Measurements from ENCODE around the gene KANSL3. TPM values are rescaled to one million over a fixed set of nuclear protein-coding genes. Genes with fewer than 3 reads are reported as not detected.
"Not testable (repeated sequence)": the region's sequence is repeated elsewhere in the genome, so short reads cannot be mapped to it uniquely, and the experiment has no call there.

KANSL3 gene
- total RNA-seq (2014; rRNA removed; shearing (Covaris generic); ENCODE audit: low replicate concordance) = 23.9 and 34.5 TPM in 2 replicates

- DNase-seq = peak; percentile 81
Measured at GRCh38 chr2:96638144-96639121, at the start of gene KANSL3. TSS of gene KANSL3 (minus strand) at chr2:96638312. CDS start at chr2:96637135, 1,177 bp downstream.

GRCh38 chr2:96687266-96687665, 49.2 kb upstream of the KANSL3 start:
- DNase-seq = no peak
- H3K4me3 ChIP-seq = no peak overlapping the region
- no peaks in the 10 kb centered on the region for H3K9me3 ChIP-seq
- H3K27me3 ChIP-seq = no peaks in the 10 kb centered on the region
- no peaks in the 10 kb centered on the region for H3K36me3 ChIP-seq

More at GRCh38 chr2:96638144-96639121, at the start of gene KANSL3:
- no peaks in the 10 kb centered on the region for H3K9me3 ChIP-seq
- peak within 1 kb of the TSS; percentile 95 for H3K4me3 ChIP-seq
- peaks cover 32% of the 10 kb centered on the region for H3K36me3 ChIP-seq
- no peaks in the 10 kb centered on the region for H3K27me3 ChIP-seq

- Histone ChIP-seq H3K9me3 (no peaks in the 10 kb centered on the region), H3K27me3 (no peaks in the 10 kb centered on the region), H3K36me3 (no peaks in the 10 kb centered on the region), H3K4me3 (no peak overlapping the region)
- no peak for DNase-seq
Measured at GRCh38 chr2:96685577-96686459, 47.7 kb upstream of the KANSL3 start.

- H3K27me3 ChIP-seq = no peaks in the 10 kb centered on the region
- no peaks in the 10 kb centered on the region for H3K36me3 ChIP-seq
- no peak for DNase-seq
- no peak overlapping the region for H3K4me3 ChIP-seq
- no peaks in the 10 kb centered on the region for H3K9me3 ChIP-seq
Measured at GRCh38 chr2:96684883-96685576, 46.9 kb upstream of the KANSL3 start.

GRCh38 chr2:96683972-96684820, 46.1 kb upstream of the KANSL3 start:
- no peak overlapping the region for H3K4me3 ChIP-seq
- H3K9me3 ChIP-seq = no peaks in the 10 kb centered on the region
- no peaks in the 10 kb centered on the region for H3K27me3 ChIP-seq
- no peaks in the 10 kb centered on the region for H3K36me3 ChIP-seq
- no peak for DNase-seq

GRCh38 chr2:96683307-96683706, 45.2 kb upstream of the KANSL3 start:
- Histone ChIP-seq H3K4me3 (no peak overlapping the region), H3K9me3 (no peaks in the 10 kb centered on the region), H3K36me3 (no peaks in the 10 kb centered on the region), H3K27me3 (no peaks in the 10 kb centered on the region)
- no peak for DNase-seq

GRCh38 chr2:96681540-96681939, 43.4 kb upstream of the KANSL3 start:
- no peak for DNase-seq
- Histone ChIP-seq H3K27me3 (no peaks in the 10 kb centered on the region), H3K4me3 (no peak overlapping the region), H3K36me3 (no peaks in the 10 kb centered on the region), H3K9me3 (no peaks in the 10 kb centered on the region)

- H3K36me3 ChIP-seq = no peaks in the 10 kb centered on the region
- H3K4me3 ChIP-seq = no peak overlapping the region
- H3K27me3 ChIP-seq = no peaks in the 10 kb centered on the region
- no peaks in the 10 kb centered on the region for H3K9me3 ChIP-seq
- no peak for DNase-seq
Measured at GRCh38 chr2:96680561-96681141, 42.5 kb upstream of the KANSL3 start.

- no peaks in the 10 kb centered on the region for H3K9me3 ChIP-seq
- no peaks in the 10 kb centered on the region for H3K27me3 ChIP-seq
- DNase-seq = peak; percentile 15
- no peaks in the 10 kb centered on the region for H3K36me3 ChIP-seq
- H3K4me3 ChIP-seq = no peak overlapping the region
Measured at GRCh38 chr2:96679848-96680247, 41.7 kb upstream of the KANSL3 start.

- no peaks in the 10 kb centered on the region for H3K36me3 ChIP-seq
- no peaks in the 10 kb centered on the region for H3K27me3 ChIP-seq
- H3K4me3 ChIP-seq = no peak overlapping the region
- DNase-seq = no peak
- no peaks in the 10 kb centered on the region; the same call in 1 of the 2 replicates for H3K9me3 ChIP-seq
Measured at GRCh38 chr2:96669539-96670215, 31.6 kb upstream of the KANSL3 start.

GRCh38 chr2:96668771-96669170, 30.7 kb upstream of the KANSL3 start:
- DNase-seq = no peak
- no peak overlapping the region for H3K4me3 ChIP-seq
- no peaks in the 10 kb centered on the region for H3K27me3 ChIP-seq
- peaks cover 4% of the 10 kb centered on the region; the same call in 1 of the 2 replicates for H3K9me3 ChIP-seq
- no peaks in the 10 kb centered on the region for H3K36me3 ChIP-seq

GRCh38 chr2:96665717-96666116, 27.6 kb upstream of the KANSL3 start:
- H3K27me3 ChIP-seq, H3K9me3 ChIP-seq, H3K4me3 ChIP-seq, DNase-seq, H3K36me3 ChIP-seq: not testable (repeated sequence)

GRCh38 chr2:96665083-96665569, 27.0 kb upstream of the KANSL3 start:
- Histone ChIP-seq H3K4me3 (no peak overlapping the region), H3K27me3 (no peaks in the 10 kb centered on the region), H3K36me3 (no peaks in the 10 kb centered on the region), H3K9me3 (peaks cover 4% of the 10 kb centered on the region; the same call in 1 of the 2 replicates)
- peak; percentile 89 for DNase-seq

GRCh38 chr2:96664366-96664925, 26.3 kb upstream of the KANSL3 start:
- no peak for DNase-seq
- Histone ChIP-seq H3K27me3 (no peaks in the 10 kb centered on the region), H3K4me3 (no peak overlapping the region), H3K36me3 (no peaks in the 10 kb centered on the region), H3K9me3 (peaks cover 4% of the 10 kb centered on the region; the same call in 1 of the 2 replicates)

All from MG63 (cell line).